Measurements from ENCODE around the gene FZR1.
"Not testable (repeated sequence)": the region's sequence is repeated elsewhere in the genome, so short reads cannot be mapped to it uniquely, and the experiment has no call there.

Gene FZR1

GRCh38 chr19:3556978-3557460, 50.9 kb downstream of the FZR1 start:
- Histone ChIP-seq H3K27me3 (ENCODE audit: control insufficient read depth in 1 of 2, insufficient read depth in 2 of 2, low read length in 2 of 2) (no peaks in the 10 kb centered on the region), H3K27ac (ENCODE audit: low read depth, low read length) (peak overlapping the region; percentile 70), H3K9ac (ENCODE audit: low read depth in 1 of 2, low read length in 2 of 2) (peak overlapping the region; percentile 65 to 73), H3K4me1 (ENCODE audit: control insufficient read depth in 1 of 2, insufficient read depth in 2 of 2, low read length in 2 of 2) (peaks cover 23 to 36% of the 10 kb centered on the region in 2 donors), H3K4me3 (ENCODE audit: low read depth in 1 of 2, low read length in 2 of 2) (peak overlapping the region; percentile 80 to 86), H3K9me3 (ENCODE audit: control insufficient read depth in 1 of 2, low read length in 2 of 2) (no peaks in the 10 kb centered on the region), H3K36me3 (ENCODE audit: control insufficient read depth in 1 of 2, insufficient read depth in 2 of 2, low read length in 2 of 2) (no peaks in the 10 kb centered on the region)

GRCh38 chr19:3557461-3558248, 51.5 kb downstream of the FZR1 start, which contains the start of gene MFSD12:
Gene MFSD12, minus strand, starts transcription at chr19:3557586. Its CDS starts 183 bp downstream, at chr19:3557403.
- Histone ChIP-seq H3K4me3 (ENCODE audit: low read depth in 1 of 2, low read length in 2 of 2) (peak within 1 kb of the TSS; percentile 80 to 86), H3K36me3 (ENCODE audit: control insufficient read depth in 1 of 2, insufficient read depth in 2 of 2, low read length in 2 of 2) (no peaks in the 10 kb centered on the region), H3K4me1 (ENCODE audit: control insufficient read depth in 1 of 2, insufficient read depth in 2 of 2, low read length in 2 of 2) (peaks cover 23 to 36% of the 10 kb centered on the region in 2 donors), H3K27me3 (ENCODE audit: control insufficient read depth in 1 of 2, insufficient read depth in 2 of 2, low read length in 2 of 2) (no peaks in the 10 kb centered on the region), H3K27ac (ENCODE audit: low read depth, low read length) (peak within 1 kb of the TSS; percentile 75), H3K9ac (ENCODE audit: low read depth in 1 of 2, low read length in 2 of 2) (peak within 1 kb of the TSS; percentile 73 to 74), H3K9me3 (ENCODE audit: control insufficient read depth in 1 of 2, low read length in 2 of 2) (no peaks in the 10 kb centered on the region)

- Histone ChIP-seq H3K27ac (ENCODE audit: low read depth, low read length) (no peak overlapping the region), H3K27me3 (ENCODE audit: control insufficient read depth in 1 of 2, insufficient read depth in 2 of 2, low read length in 2 of 2) (no peaks in the 10 kb centered on the region), H3K4me1 (ENCODE audit: control insufficient read depth in 1 of 2, insufficient read depth in 2 of 2, low read length in 2 of 2) (no peaks in the 10 kb centered on the region), H3K36me3 (ENCODE audit: control insufficient read depth in 1 of 2, insufficient read depth in 2 of 2, low read length in 2 of 2) (no peaks in the 10 kb centered on the region), H3K9ac (ENCODE audit: low read depth in 1 of 2, low read length in 2 of 2) (no peak overlapping the region), H3K4me3 (ENCODE audit: low read depth in 1 of 2, low read length in 2 of 2) (no peak overlapping the region), H3K9me3 (ENCODE audit: control insufficient read depth in 1 of 2, low read length in 2 of 2) (no peaks in the 10 kb centered on the region)
These were observed 57.8 kb downstream of the FZR1 start for GRCh38 chr19:3563709-3564524.

- Histone ChIP-seq H3K4me1 (ENCODE audit: control insufficient read depth in 1 of 2, insufficient read depth in 2 of 2, low read length in 2 of 2) (no peaks in the 10 kb centered on the region), H3K9me3 (ENCODE audit: control insufficient read depth in 1 of 2, low read length in 2 of 2) (no peaks in the 10 kb centered on the region), H3K27me3 (ENCODE audit: control insufficient read depth in 1 of 2, insufficient read depth in 2 of 2, low read length in 2 of 2) (no peaks in the 10 kb centered on the region), H3K9ac (ENCODE audit: low read depth in 1 of 2, low read length in 2 of 2) (no peak overlapping the region), H3K36me3 (ENCODE audit: control insufficient read depth in 1 of 2, insufficient read depth in 2 of 2, low read length in 2 of 2) (no peaks in the 10 kb centered on the region), H3K4me3 (ENCODE audit: low read depth in 1 of 2, low read length in 2 of 2) (no peak overlapping the region), H3K27ac (ENCODE audit: low read depth, low read length) (no peak overlapping the region)
These were observed 59.0 kb downstream of the FZR1 start for GRCh38 chr19:3565139-3565538.

GRCh38 chr19:3570042-3570441, 63.9 kb downstream of the FZR1 start:
- not testable (repeated sequence) for H3K9me3 ChIP-seq (ENCODE audit: control insufficient read depth in 1 of 2, low read length in 2 of 2); H3K9ac ChIP-seq (ENCODE audit: low read depth in 1 of 2, low read length in 2 of 2); H3K27me3 ChIP-seq (ENCODE audit: control insufficient read depth in 1 of 2, insufficient read depth in 2 of 2, low read length in 2 of 2); H3K27ac ChIP-seq (ENCODE audit: low read depth, low read length); H3K36me3 ChIP-seq (ENCODE audit: control insufficient read depth in 1 of 2, insufficient read depth in 2 of 2, low read length in 2 of 2); H3K4me3 ChIP-seq (ENCODE audit: low read depth in 1 of 2, low read length in 2 of 2)
- peaks cover 8 to 15% of the 10 kb centered on the region in 2 donors for H3K4me1 ChIP-seq (ENCODE audit: control insufficient read depth in 1 of 2, insufficient read depth in 2 of 2, low read length in 2 of 2)

- H3K4me3 ChIP-seq (ENCODE audit: low read depth in 1 of 2, low read length in 2 of 2), result no peak overlapping the region
- no peak overlapping the region for H3K9ac ChIP-seq (ENCODE audit: low read depth in 1 of 2, low read length in 2 of 2)
- H3K4me1 ChIP-seq (ENCODE audit: control insufficient read depth in 1 of 2, insufficient read depth in 2 of 2, low read length in 2 of 2), result peaks cover 8 to 15% of the 10 kb centered on the region in 2 donors
- no peaks in the 10 kb centered on the region for H3K9me3 ChIP-seq (ENCODE audit: control insufficient read depth in 1 of 2, low read length in 2 of 2)
- peaks cover 0 to 5% of the 10 kb centered on the region in 2 donors for H3K36me3 ChIP-seq (ENCODE audit: control insufficient read depth in 1 of 2, insufficient read depth in 2 of 2, low read length in 2 of 2)
- no peaks in the 10 kb centered on the region for H3K27me3 ChIP-seq (ENCODE audit: control insufficient read depth in 1 of 2, insufficient read depth in 2 of 2, low read length in 2 of 2)
- no peak overlapping the region for H3K27ac ChIP-seq (ENCODE audit: low read depth, low read length)
These were observed 64.5 kb downstream of the FZR1 start for GRCh38 chr19:3570606-3571011.

- Histone ChIP-seq H3K4me3 (ENCODE audit: low read depth in 1 of 2, low read length in 2 of 2) (peak overlapping the region; percentile 66 to 70), H3K4me1 (ENCODE audit: control insufficient read depth in 1 of 2, insufficient read depth in 2 of 2, low read length in 2 of 2) (peaks cover 19 to 26% of the 10 kb centered on the region in 2 donors), H3K9me3 (ENCODE audit: control insufficient read depth in 1 of 2, low read length in 2 of 2) (no peaks in the 10 kb centered on the region), H3K27ac (ENCODE audit: low read depth, low read length) (peak overlapping the region; percentile 32), H3K36me3 (ENCODE audit: control insufficient read depth in 1 of 2, insufficient read depth in 2 of 2, low read length in 2 of 2) (peaks cover 0 to 10% of the 10 kb centered on the region in 2 donors), H3K9ac (ENCODE audit: low read depth in 1 of 2, low read length in 2 of 2) (peak overlapping the region; percentile 54 to 63), H3K27me3 (ENCODE audit: control insufficient read depth in 1 of 2, insufficient read depth in 2 of 2, low read length in 2 of 2) (no peaks in the 10 kb centered on the region)
These were observed 66.2 kb downstream of the FZR1 start for GRCh38 chr19:3572132-3572854.

- Histone ChIP-seq H3K36me3 (ENCODE audit: control insufficient read depth in 1 of 2, insufficient read depth in 2 of 2, low read length in 2 of 2) (peaks cover 0 to 10% of the 10 kb centered on the region in 2 donors), H3K27me3 (ENCODE audit: control insufficient read depth in 1 of 2, insufficient read depth in 2 of 2, low read length in 2 of 2) (no peaks in the 10 kb centered on the region), H3K27ac (ENCODE audit: low read depth, low read length) (peak within 1 kb of the TSS; percentile 50), H3K9ac (ENCODE audit: low read depth in 1 of 2, low read length in 2 of 2) (peak within 1 kb of the TSS; percentile 63 to 76), H3K4me1 (ENCODE audit: control insufficient read depth in 1 of 2, insufficient read depth in 2 of 2, low read length in 2 of 2) (peaks cover 19 to 26% of the 10 kb centered on the region in 2 donors), H3K4me3 (ENCODE audit: low read depth in 1 of 2, low read length in 2 of 2) (peak within 1 kb of the TSS; percentile 74 to 78), H3K9me3 (ENCODE audit: control insufficient read depth in 1 of 2, low read length in 2 of 2) (no peaks in the 10 kb centered on the region)
These were observed 66.7 kb downstream of the FZR1 start, which contains the start of gene HMG20B for GRCh38 chr19:3572855-3573161. Gene HMG20B, plus strand, starts transcription at chr19:3572944. Its CDS starts 366 bp downstream, at chr19:3573310.

GRCh38 chr19:3573162-3573857, 67.2 kb downstream of the FZR1 start:
- peaks cover 19 to 26% of the 10 kb centered on the region in 2 donors for H3K4me1 ChIP-seq (ENCODE audit: control insufficient read depth in 1 of 2, insufficient read depth in 2 of 2, low read length in 2 of 2)
- peak overlapping the region; percentile 50 for H3K27ac ChIP-seq (ENCODE audit: low read depth, low read length)
- H3K9me3 ChIP-seq (ENCODE audit: control insufficient read depth in 1 of 2, low read length in 2 of 2), result no peaks in the 10 kb centered on the region
- peak overlapping the region; percentile 74 to 78 for H3K4me3 ChIP-seq (ENCODE audit: low read depth in 1 of 2, low read length in 2 of 2)
- H3K36me3 ChIP-seq (ENCODE audit: control insufficient read depth in 1 of 2, insufficient read depth in 2 of 2, low read length in 2 of 2), result peaks cover 0 to 10% of the 10 kb centered on the region in 2 donors
- peak overlapping the region; percentile 63 to 76 for H3K9ac ChIP-seq (ENCODE audit: low read depth in 1 of 2, low read length in 2 of 2)
- no peaks in the 10 kb centered on the region for H3K27me3 ChIP-seq (ENCODE audit: control insufficient read depth in 1 of 2, insufficient read depth in 2 of 2, low read length in 2 of 2)
